Transverse colon (tissue), 4 donors: ENCODE data around the gene ZNF740.

Experiments used
- CTCF ChIP-seq, 5 experiments: fragments of 200-600 bp in 3 of 5; fragments of 450-650 bp in 2 of 5; sonication (generic) in 3 of 5; IDR thresholded peaks; 1 replicate in 2 of 5; 2 replicates in 3 of 5; pipeline ENCODE4 v1.5.1; 2016 to 2017; ENCODE audit warnings: antibody characterized with exemption in 5 of 5, inconsistent platforms in 3 of 5, mild to moderate bottlenecking in 2 of 5, moderate library complexity in 1 of 5
- POLR2A ChIP-seq: fragments of 450-650 bp; IDR thresholded peaks from one replicate; pipeline ENCODE4 v1.6.1; 2016; ENCODE audit warnings: antibody characterized with exemption, mild to moderate bottlenecking, moderate library complexity
- POLR2AphosphoS5 ChIP-seq, 3 donors: sonication (generic); formaldehyde crosslinking; IDR thresholded peaks; one replicate each; pipeline ENCODE4 v1.6.1; 2016; ENCODE audit warnings: antibody characterized with exemption in 3 of 3

GRCh38 chr12:53244337-53244736 is 63.8 kb downstream of the ZNF740 start:
- TF ChIP-seq POLR2A (no peak), CTCF (IDR thresholded peaks at IDR 0.05) (no peak), POLR2AphosphoS5 (IDR thresholded peaks at IDR 0.05) (no peak)
